GM23248 (cell line): ENCODE results near the gene HOXB4. TPM values are rescaled to one million over a fixed set of nuclear protein-coding genes. Genes with fewer than 3 reads are reported as not detected.

Experiments
- DNase-seq: peaks from one replicate; pipeline ENCODE4 v3.0.0-alpha.2; 2015
- H2AFZ ChIP-seq: fragments of 200-600 bp; sonication (generic); 2 replicates; pipeline ENCODE4 v1.6.1; 2016; ENCODE audit warnings: antibody characterized with exemption
- H3F3A ChIP-seq: fragments of 200-600 bp; sonication (generic); 2 replicates; pipeline ENCODE4 v1.6.1; 2016; ENCODE audit warnings: mild to moderate bottlenecking, antibody characterized with exemption, mixed run types; ENCODE audit not compliant: insufficient read depth
- H3K27ac ChIP-seq: fragments of 200-600 bp; sonication (generic); 2 replicates; pipeline ENCODE4 v1.5.1; 2016; ENCODE audit warnings: mild to moderate bottlenecking
- H3K27me3 ChIP-seq: fragments of 200-600 bp; sonication (generic); replicated peaks from 2 replicates; pipeline ENCODE4 v1.6.1; 2016; ENCODE audit warnings: mild to moderate bottlenecking; ENCODE audit not compliant: insufficient read depth
- H3K36me3 ChIP-seq: fragments of 200-600 bp; sonication (generic); 2 replicates; pipeline ENCODE4 v1.6.1; 2016; ENCODE audit warnings: low read depth, mild to moderate bottlenecking
- H3K4me1 ChIP-seq: fragments of 200-600 bp; sonication (generic); 2 replicates; pipeline ENCODE4 v1.6.1; 2016; ENCODE audit warnings: mild to moderate bottlenecking; ENCODE audit not compliant: insufficient read depth
- H3K4me2 ChIP-seq: fragments of 200-600 bp; sonication (generic); one replicate; pipeline ENCODE4 v1.6.1; 2016; ENCODE audit warnings: mild to moderate bottlenecking; ENCODE audit not compliant: unreplicated experiment
- H3K4me3 ChIP-seq: fragments of 200-600 bp; sonication (generic); 2 replicates; pipeline ENCODE4 v1.5.1; 2016; ENCODE audit warnings: mild to moderate bottlenecking
- H3K79me2 ChIP-seq: fragments of 200-600 bp; sonication (generic); 2 replicates; pipeline ENCODE4 v1.6.1; 2016; ENCODE audit warnings: mild to moderate bottlenecking; ENCODE audit not compliant: insufficient read depth
- H3K9ac ChIP-seq: fragments of 200-600 bp; sonication (generic); 2 replicates; pipeline ENCODE4 v1.6.1; 2016; ENCODE audit warnings: mild to moderate bottlenecking
- H3K9me2 ChIP-seq: fragments of 200-600 bp; sonication (generic); 2 replicates; pipeline ENCODE4 v1.6.1; 2016; ENCODE audit warnings: mixed run types, mild to moderate bottlenecking, moderate library complexity; ENCODE audit not compliant: insufficient read depth
- H3K9me3 ChIP-seq: fragments of 200-600 bp; sonication (generic); one replicate; pipeline ENCODE4 v1.6.1; 2017; ENCODE audit warnings: low read depth
- H4K20me1 ChIP-seq: fragments of 200-600 bp; sonication (generic); 2 replicates; pipeline ENCODE4 v1.6.0; 2016; ENCODE audit not compliant: insufficient read depth
- EZH2 ChIP-seq: fragments of 200-600 bp; sonication (generic); IDR thresholded peaks from 2 replicates; pipeline ENCODE4 v1.6.1; 2018; ENCODE audit warnings: antibody characterized with exemption, mild to moderate bottlenecking; ENCODE audit not compliant: insufficient read depth, poor library complexity, severe bottlenecking
- EZH2phosphoT487 ChIP-seq: fragments of 200-600 bp; sonication (generic); IDR thresholded peaks from 2 replicates; pipeline ENCODE4 v1.6.1; 2018; ENCODE audit warnings: antibody characterized with exemption, moderate library complexity, mild to moderate bottlenecking, low read depth; ENCODE audit not compliant: insufficient read depth
- WGBS, 2 experiments: methylation state at CpG; one replicate each; pipeline ENCODE4 v1.1.6; 2015 to 2017; ENCODE audit warnings: low lambda C conversion rate in 2 of 2, low coverage in 1 of 2; ENCODE audit errors: missing lambda C conversion rate in 2 of 2; 5-methylcytosine and 5-hydroxymethylcytosine counted together
- in situ Hi-C: fragments of 300-500 bp; cut with MboI; formaldehyde crosslinking; loops from 2 replicates; pipeline ENCODE4 v1.15.0; 2020
- polyA plus RNA-seq: library from polyadenylated mRNA; unstranded; fragments of >200 nt; fragmentation: Nextera tagmentation; extraction: Ambion mirVana; gene quantifications from 2 replicates; pipeline ENCODE4 v1.2.1, GENCODE V29; 2016
- total RNA-seq: library from RNA; depleted of rRNA; stranded (reverse); fragments of >200 nt; shearing (Covaris generic); gene quantifications from 2 replicates; pipeline ENCODE4 v1.2.3, GENCODE V29; 2014

HOXB4 gene
- total and polyA plus RNA-seq, 2 experiments from 2014 or later, result 1.2 to 2.2 TPM

DNA sequence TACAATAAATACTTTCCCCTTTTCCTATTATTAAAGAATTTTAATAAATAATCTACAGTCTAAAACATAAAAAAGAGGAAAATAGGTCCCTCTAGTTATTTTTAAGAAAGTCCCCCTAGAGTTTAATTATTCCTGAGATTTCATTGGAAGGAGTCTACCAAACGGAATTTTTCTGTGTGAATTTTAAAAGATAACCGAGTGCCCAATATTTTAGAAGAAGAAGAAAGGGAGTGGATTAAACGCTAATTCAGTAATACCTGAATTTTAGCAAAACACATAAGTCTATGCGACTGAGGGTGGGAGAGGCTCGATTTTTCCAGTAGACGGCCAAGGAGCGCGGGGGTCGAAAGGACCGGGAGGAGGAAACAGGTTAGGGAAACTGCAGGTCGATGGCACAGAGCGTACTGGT is 35.4 kb downstream of the HOXB4 start:
- DNase-seq, result no peak
- H4K20me1 ChIP-seq, result no peaks in the 10 kb centered on the region
- no peaks in the 10 kb centered on the region for H3K27me3 ChIP-seq
- no peaks in the 10 kb centered on the region for H3K9me2 ChIP-seq
- TF ChIP-seq EZH2phosphoT487 (peak; percentile 22; the same call in 1 of the 2 replicates), EZH2 (no peak)
- peaks cover 53% of the 10 kb centered on the region for H3F3A ChIP-seq
- no peaks in the 10 kb centered on the region for H3K9me3 ChIP-seq
- peaks cover 69% of the 10 kb centered on the region for H3K79me2 ChIP-seq
- no peak overlapping the region for H2AFZ ChIP-seq
- no peaks in the 10 kb centered on the region for H3K36me3 ChIP-seq
- H3K4me1 ChIP-seq, result peaks cover 48% of the 10 kb centered on the region
- in situ Hi-C loops, result no loop called here
- peak overlapping the region; percentile 95 for H3K4me3 ChIP-seq
- WGBS, 2 experiments, result 0 to 1% methylated on average over 12 of the region's 12 CpGs
- peak overlapping the region; percentile 99 for H3K9ac ChIP-seq
- H3K4me2 ChIP-seq, result peak overlapping the region; percentile 93
- H3K27ac ChIP-seq, result peak overlapping the region; percentile 96

DNA sequence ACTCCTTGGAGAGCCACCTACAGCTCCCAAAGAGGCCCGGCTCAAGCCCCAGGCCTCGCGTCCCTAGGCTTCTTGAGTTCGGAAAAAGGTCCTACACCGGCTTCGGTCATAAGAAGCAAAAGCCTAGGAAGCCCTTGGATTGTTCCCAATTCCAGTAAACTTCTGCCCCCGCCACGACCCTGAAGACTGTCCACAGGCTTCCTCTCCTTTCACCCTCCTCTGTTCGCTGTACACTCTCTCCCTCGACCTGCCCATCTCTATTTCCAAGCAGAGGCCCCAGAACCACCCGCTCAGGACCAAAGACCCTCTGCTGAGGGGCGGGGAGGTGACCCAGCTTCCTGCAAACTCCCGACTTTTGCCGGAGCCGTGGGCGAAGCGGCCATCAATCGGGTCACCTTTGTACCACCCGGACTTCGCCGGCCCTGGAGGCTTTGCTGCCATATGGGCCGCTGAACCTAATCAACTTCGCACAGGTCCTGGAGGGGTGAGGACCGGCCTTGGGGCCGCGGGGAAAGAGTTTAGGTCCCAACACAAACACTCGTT is 36.0 kb downstream of the HOXB4 start:
- Histone ChIP-seq H3K4me1 (peaks cover 43% of the 10 kb centered on the region), H3K9me3 (no peaks in the 10 kb centered on the region), H3K36me3 (no peaks in the 10 kb centered on the region), H3K4me3 (peak overlapping the region; percentile 95), H3K9ac (peak overlapping the region; percentile 99), H3K27me3 (no peaks in the 10 kb centered on the region), H4K20me1 (no peaks in the 10 kb centered on the region), H3K4me2 (peak overlapping the region; percentile 93), H3K9me2 (no peaks in the 10 kb centered on the region), H3F3A (peaks cover 47% of the 10 kb centered on the region), H2AFZ (peak overlapping the region; percentile 83), H3K27ac (peak overlapping the region; percentile 96), H3K79me2 (peaks cover 69% of the 10 kb centered on the region)
- in situ Hi-C loops, result no loop called here
- TF ChIP-seq EZH2phosphoT487 (no peak), EZH2 (no peak)
- DNase-seq, result peak; percentile 63
- 2% methylated on average over 27 of the region's 27 CpGs for WGBS, 2 experiments

DNA sequence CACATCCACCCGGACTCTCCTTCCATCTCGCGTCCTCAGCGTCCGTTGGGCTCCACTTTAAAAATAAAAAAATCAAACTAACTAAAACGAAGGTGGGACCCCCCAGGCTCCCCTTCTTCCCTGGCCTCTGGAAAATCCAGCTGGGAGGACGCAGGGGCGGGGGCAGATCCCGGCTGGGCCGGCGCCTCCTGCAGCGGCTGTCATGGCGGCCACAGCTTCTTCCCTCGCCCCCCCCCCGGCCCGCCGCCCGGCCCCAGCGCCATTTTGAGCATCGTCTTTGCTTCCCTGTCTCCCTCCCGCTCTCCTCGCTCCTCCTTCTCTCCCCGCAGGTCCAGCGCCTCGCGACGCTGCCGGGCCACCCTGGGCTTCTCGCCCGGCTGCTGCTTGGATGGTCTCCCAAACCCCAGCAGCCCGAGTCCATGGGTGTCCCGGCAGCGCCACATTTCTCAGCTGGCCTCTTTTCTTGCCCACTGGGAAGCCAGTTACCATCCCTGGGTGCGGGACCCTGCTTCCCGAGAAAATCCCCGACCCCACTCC is 36.5 kb downstream of the HOXB4 start:
- Histone ChIP-seq H3K27ac (peak overlapping the region; percentile 96), H3F3A (peaks cover 42% of the 10 kb centered on the region), H3K4me3 (peak overlapping the region; percentile 95), H3K79me2 (peaks cover 69% of the 10 kb centered on the region), H4K20me1 (no peaks in the 10 kb centered on the region), H3K9ac (peak overlapping the region; percentile 99), H2AFZ (peak overlapping the region; percentile 83), H3K9me3 (no peaks in the 10 kb centered on the region), H3K4me1 (peaks cover 40% of the 10 kb centered on the region), H3K27me3 (no peaks in the 10 kb centered on the region), H3K4me2 (peak overlapping the region; percentile 93), H3K36me3 (no peaks in the 10 kb centered on the region), H3K9me2 (no peaks in the 10 kb centered on the region)
- 0 to 3% methylated on average over 25 to 36 of the region's 36 CpGs for WGBS, 2 experiments
- in situ Hi-C loops, result no loop called here
- peak; percentile 88 for DNase-seq
- TF ChIP-seq EZH2 (no peak), EZH2phosphoT487 (no peak)

DNA sequence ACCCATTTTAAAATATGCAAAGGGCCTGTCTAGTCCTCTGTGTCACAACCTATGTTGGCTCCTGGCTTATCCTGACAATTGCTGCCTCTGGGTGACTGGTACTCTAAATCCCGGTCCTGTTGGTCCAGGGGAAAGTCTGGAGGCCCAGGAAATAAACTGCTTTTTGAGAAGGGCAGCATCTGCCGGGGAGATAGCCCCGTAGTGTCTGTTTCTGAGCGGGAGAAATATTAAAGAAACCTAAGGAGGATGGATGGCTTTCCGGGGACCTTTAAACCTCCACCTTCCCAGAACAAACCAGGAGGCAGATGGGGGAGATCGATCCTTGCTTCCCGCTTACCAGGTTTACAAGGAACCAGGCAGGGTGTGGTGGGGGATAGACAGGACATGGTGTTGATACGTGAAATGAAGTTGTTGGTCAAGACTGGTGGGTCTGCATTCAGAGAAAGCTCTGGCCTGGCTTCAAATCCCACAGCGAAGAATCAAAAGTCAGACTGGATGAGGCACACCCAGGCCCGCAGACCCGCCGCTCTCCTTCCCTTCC is 37.0 kb downstream of the HOXB4 start:
- Histone ChIP-seq H3K9me2 (no peaks in the 10 kb centered on the region), H3K79me2 (peaks cover 68% of the 10 kb centered on the region), H3F3A (peaks cover 37% of the 10 kb centered on the region), H3K36me3 (no peaks in the 10 kb centered on the region), H3K27ac (peak overlapping the region; percentile 96), H3K4me3 (peak overlapping the region; percentile 95), H3K4me1 (peaks cover 36% of the 10 kb centered on the region), H2AFZ (peak overlapping the region; percentile 83), H3K27me3 (no peaks in the 10 kb centered on the region), H3K4me2 (peak overlapping the region; percentile 93), H3K9ac (peak overlapping the region; percentile 99), H4K20me1 (no peaks in the 10 kb centered on the region), H3K9me3 (no peaks in the 10 kb centered on the region)
- peak; percentile 37 for DNase-seq
- TF ChIP-seq EZH2, result no peak
- TF ChIP-seq EZH2phosphoT487, result no peak
- in situ Hi-C loops, result no loop called here
- WGBS, 2 experiments, result 33 to 39% methylated on average over 11 to 12 of the region's 12 CpGs
